Islet precursor cell (in vitro differentiated cells): ENCODE data around the gene HS6ST1.

Source experiments
- DNase-seq: peaks from one replicate; pipeline ENCODE4 v3.0.0-alpha.2; 2018

HS6ST1 gene, protein sequence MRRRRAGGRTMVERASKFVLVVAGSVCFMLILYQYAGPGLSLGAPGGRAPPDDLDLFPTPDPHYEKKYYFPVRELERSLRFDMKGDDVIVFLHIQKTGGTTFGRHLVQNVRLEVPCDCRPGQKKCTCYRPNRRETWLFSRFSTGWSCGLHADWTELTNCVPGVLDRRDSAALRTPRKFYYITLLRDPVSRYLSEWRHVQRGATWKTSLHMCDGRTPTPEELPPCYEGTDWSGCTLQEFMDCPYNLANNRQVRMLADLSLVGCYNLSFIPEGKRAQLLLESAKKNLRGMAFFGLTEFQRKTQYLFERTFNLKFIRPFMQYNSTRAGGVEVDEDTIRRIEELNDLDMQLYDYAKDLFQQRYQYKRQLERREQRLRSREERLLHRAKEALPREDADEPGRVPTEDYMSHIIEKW

DNA sequence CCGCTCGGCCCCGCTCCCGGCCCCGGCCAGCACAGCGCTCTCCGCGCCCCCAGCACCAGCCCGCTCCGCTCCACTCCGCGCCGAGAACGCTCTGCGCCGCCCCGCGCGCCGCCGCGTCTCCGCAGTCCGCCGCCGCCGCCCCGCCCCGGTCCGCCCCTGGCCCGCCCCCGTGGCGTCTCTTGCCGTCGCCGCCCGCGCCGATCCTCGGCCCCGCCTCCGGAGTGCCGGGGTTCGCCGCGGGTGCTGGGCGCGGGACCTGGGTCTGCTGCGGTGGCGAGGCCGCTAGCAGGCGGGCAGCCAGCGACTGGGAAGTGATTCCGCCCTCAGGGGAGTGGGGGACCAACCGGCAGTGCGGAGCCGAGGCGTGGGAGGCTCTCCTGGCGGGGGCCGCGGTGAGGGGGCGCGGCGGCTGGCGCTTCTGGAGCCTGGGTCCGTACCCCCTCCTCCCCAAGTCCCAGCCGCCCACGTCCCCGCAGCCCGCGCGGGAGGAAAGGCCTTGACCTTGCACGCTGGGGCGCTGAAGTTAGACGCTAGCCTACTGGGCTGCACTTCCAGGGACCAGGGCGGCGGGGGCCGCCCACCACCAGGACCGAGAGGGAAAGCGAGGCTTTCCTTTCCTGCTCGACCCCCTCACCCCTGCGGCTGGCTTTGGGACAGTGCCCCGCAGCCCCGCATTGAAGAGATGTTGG lies at the start of gene HS6ST1:
TSS of gene HS6ST1 (minus strand) at position 93 of the 689 bp plus-strand sequence. CDS start 305 bp downstream, outside the sequence.
- peak; percentile 90 for DNase-seq

DNA sequence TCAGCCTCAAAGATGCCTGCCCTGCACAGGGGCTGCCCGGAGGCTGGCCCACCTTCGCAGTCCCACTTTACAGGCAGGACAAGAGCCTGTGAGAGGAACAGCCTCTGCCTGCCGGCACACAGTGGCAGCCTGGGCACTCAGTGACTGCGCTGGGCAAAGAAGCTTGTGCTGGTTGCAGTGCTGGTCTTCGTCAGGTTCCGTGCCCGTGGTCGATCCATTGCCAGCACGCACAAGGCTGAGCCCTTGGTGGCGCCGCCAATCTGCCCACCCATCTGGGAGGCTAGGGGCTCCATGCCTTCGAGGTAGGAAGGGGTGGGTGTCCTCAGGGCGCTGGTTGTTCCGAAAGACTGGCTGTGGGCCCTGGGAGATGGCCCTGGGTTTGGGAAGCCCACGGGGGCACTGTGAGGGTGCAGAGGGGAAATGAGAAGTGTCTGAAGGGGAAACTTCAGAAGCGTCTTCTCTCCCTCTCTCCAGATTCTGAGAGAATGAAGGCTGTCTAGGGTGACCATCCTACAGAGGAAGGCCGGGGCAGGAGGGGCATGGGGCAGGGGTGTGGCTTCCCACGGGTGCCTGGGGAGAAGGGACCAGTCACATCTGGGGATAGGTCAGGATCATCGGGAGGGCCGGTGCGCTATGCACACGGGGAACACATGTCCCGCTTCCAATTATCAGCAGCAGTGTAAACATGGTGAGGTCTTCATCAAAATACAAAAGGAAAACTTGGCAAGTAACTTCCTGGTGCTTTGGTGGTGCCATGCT lies 49.1 kb upstream of the HS6ST1 start:
- no peak for DNase-seq

DNA sequence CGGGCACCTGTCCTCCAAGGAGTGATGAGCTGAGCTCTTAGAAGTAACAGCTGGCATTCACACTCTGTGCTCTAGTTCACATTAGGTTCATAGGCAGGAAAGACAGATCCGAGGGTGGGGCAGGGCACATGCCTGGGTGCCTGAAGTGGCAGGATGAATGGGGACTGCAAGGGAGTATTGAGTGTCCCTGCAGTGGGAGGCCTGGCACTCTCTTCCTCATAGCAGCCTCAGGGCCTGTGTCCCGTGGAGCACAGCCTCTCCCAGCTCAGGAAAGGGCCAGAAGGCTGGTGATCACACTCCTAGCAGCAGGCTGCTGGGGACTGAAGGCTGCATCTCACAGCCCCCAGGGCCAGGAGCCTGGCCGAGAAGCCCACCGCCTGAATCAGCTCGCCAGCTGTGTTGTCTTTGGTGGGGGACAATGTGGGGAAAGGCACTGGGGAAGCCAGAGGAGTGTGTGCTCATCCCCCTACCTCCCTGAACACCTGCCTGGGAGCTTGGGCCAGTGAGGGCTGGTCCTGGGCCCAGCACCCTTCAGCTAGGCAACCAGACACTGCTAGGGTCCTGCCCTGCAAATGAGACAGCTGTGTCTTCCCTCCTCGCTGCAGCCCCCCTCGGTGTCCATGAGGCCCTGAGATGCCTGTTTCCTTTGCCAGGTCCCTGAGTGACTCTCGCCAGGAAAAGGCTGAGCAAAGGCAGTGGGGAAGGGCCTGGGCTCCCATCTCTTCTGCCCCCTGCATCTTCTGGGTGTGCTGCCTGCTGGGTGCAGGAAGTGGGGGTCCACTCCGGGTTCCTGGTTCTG lies 48.2 kb upstream of the HS6ST1 start:
- no peak for DNase-seq

DNA sequence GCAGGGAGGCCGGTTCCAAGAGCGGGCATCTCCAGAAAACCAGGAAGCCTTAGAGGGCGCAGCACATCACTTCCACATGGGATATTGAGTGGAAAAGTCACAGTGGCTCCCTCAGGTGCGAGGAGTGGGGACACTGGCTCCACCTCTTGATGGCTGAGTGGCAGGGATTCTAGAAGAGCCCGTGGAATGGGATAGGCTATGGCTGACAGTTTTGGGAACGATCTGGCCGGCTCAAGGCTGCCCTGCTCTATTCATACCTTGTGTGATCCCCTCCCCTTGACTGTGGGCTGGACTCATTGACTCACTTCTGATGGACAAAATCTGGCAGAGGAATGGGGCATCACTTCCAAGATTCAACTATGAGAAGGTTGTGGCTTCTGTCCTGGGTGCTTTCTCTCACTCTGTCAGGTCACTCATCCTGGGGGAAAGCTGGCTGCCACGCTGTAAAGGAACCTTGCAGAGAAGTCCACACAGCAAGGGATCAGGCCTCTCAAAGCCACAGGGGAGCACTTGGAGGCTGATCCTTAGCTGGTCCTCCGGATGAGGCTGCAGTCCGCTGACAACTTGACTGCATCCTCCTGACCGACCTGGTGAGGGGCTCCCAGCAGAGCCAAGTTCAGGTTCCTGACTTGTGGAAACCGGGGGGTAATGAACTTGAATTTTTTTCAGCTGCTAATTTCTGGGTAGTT lies 46.7 kb upstream of the HS6ST1 start:
- DNase-seq: no peak

DNA sequence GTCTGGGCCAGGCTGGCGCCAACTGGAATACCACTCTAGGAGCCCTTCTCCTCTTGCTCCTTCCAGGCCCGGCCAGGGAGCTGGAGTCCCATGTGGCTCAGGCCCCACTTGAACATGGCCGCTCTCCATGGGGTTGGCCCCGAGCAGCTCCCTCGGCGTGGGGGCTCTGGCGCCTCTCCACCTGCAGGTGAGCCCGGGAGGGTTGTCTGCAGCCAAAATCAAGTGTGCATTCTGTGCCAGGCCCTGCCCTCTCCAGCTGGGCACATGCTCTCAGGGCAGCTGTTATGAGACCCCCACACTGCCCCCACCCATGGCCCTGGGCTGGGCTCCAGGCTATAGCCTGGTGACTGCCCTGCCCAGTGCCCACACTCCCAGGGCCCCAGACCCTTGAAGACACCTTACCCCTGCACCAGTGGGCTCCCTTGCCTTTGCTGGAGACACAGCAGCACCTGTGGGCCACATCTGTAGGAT lies 45.8 kb upstream of the HS6ST1 start:
- no peak for DNase-seq

DNA sequence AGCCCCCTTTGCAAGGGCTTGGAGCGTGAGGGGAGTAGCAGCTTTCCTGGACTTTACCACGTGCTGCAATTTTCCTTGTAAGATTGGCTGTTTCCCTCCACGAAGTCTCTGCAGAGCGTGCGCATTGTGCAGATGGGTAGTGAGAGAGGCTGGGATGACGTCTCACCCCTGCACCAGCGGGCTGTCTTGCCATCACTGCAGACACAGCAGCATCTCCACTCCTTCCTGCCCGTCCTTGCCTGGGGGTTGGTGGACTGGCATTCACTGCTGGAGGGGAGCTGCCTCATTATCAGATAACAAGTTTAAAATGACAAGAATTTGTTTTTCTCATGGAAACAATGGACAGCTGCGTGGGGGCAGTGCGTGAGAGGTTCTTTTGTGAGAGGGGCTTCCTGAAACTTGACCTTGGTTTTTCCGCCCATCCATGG lies 45.3 kb upstream of the HS6ST1 start:
- DNase-seq: peak; percentile 83

DNA sequence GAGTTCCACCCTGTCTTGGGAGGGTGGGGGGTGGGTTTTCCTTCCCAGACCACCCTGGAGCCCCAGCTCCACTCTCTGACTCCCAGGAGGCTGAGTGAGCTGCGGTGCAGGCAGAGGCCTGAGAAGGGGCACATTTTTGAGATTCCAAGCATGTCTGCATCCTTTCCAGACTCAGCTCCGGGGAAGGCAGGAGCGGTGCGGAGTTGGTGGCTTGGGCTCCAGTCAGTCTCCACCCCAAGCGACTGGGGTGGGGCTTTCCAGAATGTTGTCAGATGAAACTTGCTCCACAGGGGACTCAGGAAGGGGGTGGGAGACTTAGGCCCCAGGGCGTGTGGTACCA lies 44.2 kb upstream of the HS6ST1 start:
- DNase-seq: peak; percentile 98

DNA sequence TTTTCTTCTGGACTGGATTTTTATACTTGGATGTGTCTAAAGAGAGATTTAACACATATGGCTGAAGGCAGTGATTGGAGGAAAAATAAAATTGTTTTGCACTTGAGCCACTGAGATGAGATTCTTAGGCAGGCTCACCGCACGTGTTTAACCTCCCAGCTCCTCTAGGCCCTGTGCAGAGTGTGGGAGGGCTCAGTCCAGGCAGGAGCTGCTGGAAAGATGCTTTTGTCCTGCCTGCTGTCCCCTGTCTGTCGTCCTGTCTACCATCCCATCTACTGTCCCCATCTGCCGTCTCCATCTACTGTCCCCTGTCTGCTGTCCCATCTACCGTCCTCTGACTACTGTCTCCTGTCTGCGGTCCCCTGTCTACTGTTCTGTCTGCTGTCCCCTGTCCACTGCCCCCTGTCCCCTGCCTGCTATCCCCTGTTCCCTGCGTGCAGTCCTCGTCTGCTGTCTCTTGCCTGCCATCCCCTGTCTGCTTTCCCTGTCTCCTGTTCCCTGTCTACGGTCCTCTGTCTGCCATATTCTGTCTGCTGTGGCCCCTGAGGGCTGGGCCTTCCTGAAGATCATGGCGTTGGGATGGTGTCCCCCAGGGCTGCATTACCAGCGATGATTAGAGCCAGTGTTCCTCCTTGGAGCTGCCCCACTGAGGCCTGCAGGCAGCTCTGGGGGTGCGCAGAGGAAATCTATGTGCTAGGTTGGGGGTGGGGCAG lies 43.7 kb upstream of the HS6ST1 start:
- DNase-seq: no peak

DNA sequence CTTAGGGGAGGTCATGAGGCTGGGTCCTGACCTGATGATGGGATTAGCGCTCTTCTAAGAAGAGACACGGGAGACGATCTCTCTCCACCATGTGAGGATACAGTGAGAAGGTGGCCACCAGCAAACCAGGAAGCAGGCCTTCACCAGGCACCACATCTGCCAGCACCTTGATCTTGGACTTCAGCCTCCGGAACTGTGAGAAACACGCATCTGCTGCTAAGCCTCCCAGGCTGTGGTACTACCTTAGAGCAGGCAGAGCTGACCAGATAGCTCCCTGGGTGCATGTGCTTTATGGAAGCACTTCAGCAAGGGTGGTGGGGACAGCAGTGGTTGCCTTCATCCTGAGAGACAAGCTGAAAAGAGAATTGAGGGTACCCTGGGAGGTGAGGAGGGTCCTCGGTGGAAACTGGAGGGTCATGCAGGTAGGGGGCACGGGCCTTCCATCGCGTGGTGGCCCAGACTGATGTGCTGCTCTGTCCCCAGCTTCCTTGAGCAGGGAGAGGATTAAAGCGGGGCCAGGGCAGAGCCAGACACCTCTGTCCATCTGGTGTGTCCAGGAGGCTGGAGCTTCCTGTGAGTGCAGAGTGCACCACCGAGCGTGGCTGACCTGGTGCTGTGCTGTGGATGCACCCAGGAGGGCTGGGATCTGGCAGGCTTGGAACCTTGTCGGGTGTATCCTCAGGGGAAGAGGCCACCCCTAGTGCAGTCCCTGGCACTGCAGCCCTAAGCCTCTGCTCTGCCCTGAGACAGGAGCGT lies 42.9 kb upstream of the HS6ST1 start:
- peak; percentile 50 for DNase-seq

DNA sequence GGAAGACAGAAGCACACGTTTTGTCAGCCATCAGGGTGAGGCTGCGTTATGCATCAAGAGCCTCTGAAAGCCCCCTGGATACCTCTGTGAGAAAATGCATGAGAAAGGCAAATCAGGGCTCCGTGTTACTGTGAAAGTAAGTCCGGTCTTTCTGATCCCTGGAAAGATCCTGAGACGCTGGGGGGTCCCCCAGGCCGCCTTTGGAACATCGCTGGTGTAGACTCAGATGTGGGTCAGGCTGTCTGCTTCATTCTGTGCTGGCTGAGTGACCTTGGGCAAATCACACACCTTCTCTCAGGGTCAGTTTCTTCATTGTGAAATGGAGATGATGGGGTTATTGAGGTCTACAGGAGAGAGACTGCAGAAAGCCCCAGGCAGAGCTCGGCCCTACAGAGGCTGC lies 42.0 kb upstream of the HS6ST1 start:
- peak; percentile 10 for DNase-seq

DNA sequence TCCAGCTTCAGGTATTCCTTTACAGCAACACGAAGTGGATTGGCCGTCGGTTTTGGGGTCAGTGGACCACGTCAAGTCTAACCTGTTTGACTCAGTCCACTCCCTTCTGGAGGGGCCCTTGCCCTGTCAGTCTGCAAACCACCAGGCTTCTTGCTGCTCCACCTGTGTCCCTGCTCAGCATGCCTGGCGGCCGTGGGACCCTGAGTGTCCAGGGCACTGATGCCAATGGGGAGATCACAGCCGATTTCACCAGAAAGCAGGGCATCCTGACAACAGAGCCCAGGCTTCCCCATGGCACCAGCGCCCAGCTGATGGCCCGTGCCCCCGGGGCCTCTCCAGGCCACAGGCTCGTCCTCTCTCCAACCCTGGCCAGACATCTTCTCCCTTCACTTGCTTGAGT lies 41.2 kb upstream of the HS6ST1 start:
- peak; percentile 35 for DNase-seq

DNA sequence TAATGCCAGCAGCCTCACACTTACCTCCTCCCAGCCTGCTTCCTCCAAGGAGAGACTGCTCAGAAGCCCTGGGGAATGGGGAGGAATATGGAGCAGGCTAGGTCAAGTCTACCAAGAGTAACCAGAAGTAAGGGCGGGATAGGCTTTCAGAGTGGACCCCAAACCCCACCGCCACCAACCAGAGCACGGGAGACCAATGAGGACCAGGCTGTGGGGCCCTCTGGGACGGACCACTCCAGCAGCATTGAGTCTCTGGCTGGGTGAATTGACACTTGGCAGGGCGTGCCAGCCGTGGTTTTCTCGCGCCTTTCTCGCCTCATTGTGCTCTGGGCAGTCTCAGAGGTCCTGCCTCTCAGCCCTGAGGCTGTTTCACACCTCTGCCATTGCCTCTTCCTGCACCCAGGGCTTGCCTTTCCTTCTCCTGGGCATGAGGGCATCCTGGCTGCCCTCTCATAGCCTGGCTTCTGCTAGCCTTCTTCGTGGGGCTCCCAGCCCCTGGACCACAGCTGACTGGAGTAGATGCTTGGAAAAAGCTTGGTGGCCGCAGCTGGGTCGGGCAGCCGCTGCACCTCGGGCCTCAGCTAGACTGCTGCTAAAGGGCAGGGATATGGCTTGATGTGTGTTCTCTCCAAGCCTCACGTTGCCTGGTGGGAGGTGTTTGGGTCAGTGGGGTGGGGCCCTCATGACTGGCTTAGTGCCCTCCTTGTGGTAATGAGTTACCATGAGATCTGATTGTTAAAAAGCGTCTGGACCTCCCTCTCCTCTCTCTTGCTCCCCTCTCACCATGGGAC lies 40.5 kb upstream of the HS6ST1 start:
- DNase-seq: peak; percentile 43

DNA sequence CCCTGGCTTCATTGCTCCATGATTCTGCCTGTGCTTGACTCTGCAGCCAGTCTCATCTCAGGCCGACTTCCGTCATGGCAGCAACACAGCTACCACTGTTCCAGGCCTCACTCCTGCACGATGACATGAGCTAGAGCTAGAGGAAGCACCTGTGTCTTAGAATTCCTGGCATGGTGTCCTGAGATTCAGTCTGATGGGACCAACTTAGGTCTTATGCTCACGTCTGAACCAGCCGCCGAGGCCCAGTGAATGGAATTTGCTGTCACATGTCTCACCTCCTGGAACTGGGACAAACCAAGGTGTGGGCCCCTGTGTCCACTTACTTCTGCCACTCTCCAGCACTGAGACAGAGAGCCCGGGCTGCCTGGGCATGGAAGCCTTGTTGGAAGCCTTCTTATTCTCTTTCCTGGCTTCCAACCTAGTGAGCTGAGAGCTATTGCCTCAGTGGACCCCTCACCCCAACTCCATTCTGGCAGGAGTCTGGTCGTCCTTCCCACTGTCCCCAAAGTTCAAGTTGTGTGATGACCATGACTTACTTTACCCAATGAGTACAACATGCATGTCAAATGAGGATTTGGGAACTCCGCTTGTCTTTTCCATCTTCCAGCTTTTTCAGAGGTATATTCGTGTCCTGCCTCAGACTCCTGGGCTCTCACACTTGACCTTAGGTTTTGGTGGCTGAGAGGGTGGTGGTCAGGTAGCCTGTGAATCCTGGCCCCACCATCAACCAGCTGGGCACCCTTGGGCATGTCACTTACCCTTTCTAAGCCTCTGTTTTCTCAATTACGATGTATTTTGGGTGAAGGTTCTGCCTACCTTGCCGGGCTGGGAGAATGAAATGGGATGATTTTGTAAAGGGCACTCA lies 39.1 kb upstream of the HS6ST1 start:
- DNase-seq: peak; percentile 32

DNA sequence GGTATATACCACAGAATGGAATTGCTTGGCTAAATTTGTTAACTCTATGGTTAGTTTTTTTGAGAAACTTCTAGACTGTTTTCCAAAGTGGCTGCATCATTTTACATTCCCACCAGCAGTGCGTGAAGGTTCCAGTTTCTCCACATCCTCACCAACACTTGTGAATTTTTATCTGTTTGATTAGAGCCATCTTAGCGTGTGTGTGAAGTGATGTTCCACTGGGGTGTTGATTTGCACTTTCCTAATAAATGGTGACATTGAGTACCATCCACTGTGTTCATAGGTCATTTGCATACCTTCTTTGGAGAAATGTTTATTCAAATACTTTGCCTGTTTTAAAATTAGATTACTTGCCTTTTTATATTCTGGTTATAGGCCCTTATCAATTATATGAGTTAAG lies 37.5 kb upstream of the HS6ST1 start:
- no peak for DNase-seq

DNA sequence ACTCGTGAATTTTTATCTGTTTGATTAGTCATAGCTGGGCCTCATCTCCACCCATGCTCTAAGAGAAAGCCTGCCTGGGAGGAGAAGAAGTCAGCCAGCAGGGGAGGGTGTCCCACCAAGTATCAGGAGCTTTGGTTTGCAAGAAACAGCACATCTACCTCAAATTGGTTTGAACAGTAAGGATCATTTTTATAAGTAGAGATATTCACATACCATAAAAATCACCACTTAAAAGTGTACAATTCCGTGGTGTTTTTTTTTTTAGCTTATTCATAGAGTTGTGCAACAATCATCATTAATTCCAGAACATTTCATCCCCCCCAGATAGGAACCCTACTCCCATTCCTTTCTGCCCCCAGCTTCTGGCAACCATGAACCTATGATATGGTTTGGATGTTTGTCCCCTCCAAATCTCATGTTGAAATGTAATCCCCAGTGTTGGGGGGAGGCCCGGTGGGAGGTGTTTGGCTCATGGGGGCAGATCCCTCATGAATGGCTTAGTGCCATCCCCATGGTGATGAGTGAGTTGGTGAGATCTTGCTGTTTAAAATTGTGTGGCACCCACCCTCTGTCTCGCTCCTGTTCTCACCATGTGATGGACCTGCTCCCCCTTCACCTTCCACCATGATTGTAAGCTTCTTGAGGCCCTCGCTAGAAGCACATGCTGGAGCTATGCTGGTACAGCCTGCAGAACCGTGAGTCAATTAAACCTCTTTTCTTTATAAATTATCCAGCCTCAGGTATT lies 36.2 kb upstream of the HS6ST1 start:
- peak; percentile 26 for DNase-seq

DNA sequence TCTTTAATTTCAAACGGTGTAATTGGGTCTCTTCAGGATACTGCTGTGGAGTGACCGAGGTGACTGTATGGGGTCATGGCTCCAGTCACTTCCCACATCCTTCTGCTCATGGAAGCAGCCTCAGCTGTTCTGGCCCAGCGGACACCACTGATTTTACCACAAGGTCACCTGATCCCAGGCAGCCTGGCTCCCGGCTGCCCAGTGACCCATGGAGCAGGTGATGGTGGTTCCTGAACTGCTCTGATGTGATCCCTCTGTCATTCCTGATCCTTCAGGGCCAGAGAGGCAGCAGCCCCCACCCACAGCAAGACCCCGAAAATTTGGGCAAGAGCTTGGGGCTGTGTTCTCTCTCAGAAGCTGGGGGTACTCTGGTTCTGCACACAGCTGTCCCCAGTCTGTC lies 35.5 kb upstream of the HS6ST1 start:
- peak; percentile 18 for DNase-seq

DNA sequence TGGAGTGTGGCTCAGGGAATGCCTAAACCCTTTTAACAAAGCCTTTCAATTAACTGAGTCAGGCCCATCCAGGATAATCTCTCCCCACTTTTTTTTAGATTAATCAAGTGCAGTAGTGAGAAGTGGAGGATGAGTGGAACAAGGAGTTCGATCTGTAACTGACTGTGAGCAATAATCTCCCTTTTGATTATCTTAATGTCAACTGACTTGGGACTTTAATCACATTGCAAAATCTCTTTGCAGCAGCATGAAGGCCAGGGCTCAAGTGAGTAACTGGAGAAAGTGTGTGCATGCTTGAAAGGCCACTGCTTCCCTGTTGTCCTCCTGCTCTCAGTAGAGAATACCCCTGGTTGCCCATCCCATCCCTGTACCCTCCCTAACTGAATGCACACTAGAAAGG lies 32.1 kb upstream of the HS6ST1 start:
- no peak for DNase-seq

DNA sequence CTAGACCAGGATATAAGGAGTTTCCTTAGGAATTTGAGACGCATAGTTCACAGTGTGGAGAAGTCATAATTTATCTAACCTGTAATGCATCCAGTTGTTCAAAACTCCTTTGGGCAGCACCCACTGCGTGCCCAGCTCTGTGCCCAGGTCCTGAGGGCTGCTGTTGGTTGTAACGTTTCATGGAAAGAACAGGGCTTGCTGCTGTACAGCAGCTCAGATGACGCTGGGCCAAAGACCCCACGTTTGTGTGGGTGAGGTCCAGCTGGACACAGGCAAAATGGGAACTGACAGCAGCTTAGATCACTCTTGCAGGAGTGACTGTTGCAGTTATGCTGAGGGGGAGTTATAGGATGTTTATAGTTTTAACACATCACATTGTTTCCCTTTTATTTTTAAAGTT lies 30.0 kb upstream of the HS6ST1 start:
- peak; percentile 21 for DNase-seq
